ENCODE measurements around the gene NTM. TPM values are rescaled to one million over a fixed set of nuclear protein-coding genes. Genes with fewer than 3 reads are reported as not detected.
"Not testable (repeated sequence)": the region's sequence is repeated elsewhere in the genome, so short reads cannot be mapped to it uniquely, and the experiment has no call there.

NTM gene
- total RNA-seq, 1 experiment from 2014 or later: 16.4 TPM

DNA sequence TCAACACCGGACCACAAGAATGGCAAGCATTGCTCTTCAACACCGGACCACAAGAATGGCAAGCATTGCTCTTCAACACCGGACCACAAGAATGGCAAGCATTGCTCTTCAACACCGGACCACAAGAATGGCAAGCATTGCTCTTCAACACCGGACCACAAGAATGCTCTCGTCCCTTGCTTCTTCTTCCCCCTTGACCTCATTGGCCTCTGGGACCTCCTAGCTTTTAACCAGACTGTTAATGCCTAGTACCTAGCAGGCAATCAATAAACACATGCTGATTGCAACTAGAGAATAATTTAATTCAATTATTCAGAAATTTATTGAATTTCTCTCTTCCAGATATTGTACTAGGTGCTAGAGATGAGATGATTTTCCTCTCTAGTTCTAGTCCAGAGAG lies 28.0 kb upstream of the NTM start:
- DNase-seq (ENCODE audit: low spot score); H3K27me3 Mint-ChIP-seq (ENCODE audit: low read depth); POLR2A ChIA-PET; H3K27ac Mint-ChIP-seq; H3K4me1 Mint-ChIP-seq; H3K36me3 Mint-ChIP-seq; H3K9me3 Mint-ChIP-seq; ATAC-seq; H3K4me3 Mint-ChIP-seq: not testable (repeated sequence)
- CTCF ChIA-PET: interaction anchor here (0.6 kb wide), 1 partner anchor 9 kb away, joined by 3 read pairs; no protein-coding TSS in a partner anchor

- TF ChIP-seq, protein P1, sequence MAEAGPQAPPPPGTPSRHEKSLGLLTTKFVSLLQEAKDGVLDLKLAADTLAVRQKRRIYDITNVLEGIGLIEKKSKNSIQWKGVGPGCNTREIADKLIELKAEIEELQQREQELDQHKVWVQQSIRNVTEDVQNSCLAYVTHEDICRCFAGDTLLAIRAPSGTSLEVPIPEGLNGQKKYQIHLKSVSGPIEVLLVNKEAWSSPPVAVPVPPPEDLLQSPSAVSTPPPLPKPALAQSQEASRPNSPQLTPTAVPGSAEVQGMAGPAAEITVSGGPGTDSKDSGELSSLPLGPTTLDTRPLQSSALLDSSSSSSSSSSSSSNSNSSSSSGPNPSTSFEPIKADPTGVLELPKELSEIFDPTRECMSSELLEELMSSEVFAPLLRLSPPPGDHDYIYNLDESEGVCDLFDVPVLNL (CRISPR knock-in tag; IDR thresholded peaks at IDR 0.05; ENCODE audit: borderline replicate concordance, low read depth): no peak
- TF ChIP-seq TEAD1 (CRISPR knock-in tag; IDR thresholded peaks at IDR 0.05) (no peak), PRRX2 (CRISPR knock-in tag; IDR thresholded peaks at IDR 0.05) (no peak), JAZF1 (CRISPR knock-in tag; IDR thresholded peaks at IDR 0.05) (no peak), ZNF423 (CRISPR knock-in tag; IDR thresholded peaks at IDR 0.05) (no peak), OVOL2 (CRISPR knock-in tag; IDR thresholded peaks at IDR 0.05; ENCODE audit: borderline replicate concordance) (no peak), CDX4 (CRISPR knock-in tag; IDR thresholded peaks at IDR 0.05; ENCODE audit: borderline replicate concordance) (no peak), TP53 (CRISPR knock-in tag; IDR thresholded peaks at IDR 0.05) (no peak), NFYB (CRISPR knock-in tag; conservative IDR thresholded peaks at IDR 0.05; ENCODE audit: low read depth) (no peak), ZNF396 (CRISPR knock-in tag; IDR thresholded peaks at IDR 0.05; ENCODE audit: borderline replicate concordance) (no peak), ZNF512 (CRISPR knock-in tag; IDR thresholded peaks at IDR 0.05; ENCODE audit: borderline replicate concordance) (no peak), CBFB (CRISPR knock-in tag; IDR thresholded peaks at IDR 0.05; ENCODE audit: low read depth) (no peak), CTCF (IDR thresholded peaks at IDR 0.05) (no peak), FOXJ3 (CRISPR knock-in tag; IDR thresholded peaks at IDR 0.05; ENCODE audit: borderline replicate concordance) (no peak), NR3C1 (CRISPR knock-in tag; conservative IDR thresholded peaks at IDR 0.05; ENCODE audit: low read depth) (no peak), GABPB1 (CRISPR knock-in tag; IDR thresholded peaks at IDR 0.05) (no peak)
- TF ChIP-seq, protein P2, sequence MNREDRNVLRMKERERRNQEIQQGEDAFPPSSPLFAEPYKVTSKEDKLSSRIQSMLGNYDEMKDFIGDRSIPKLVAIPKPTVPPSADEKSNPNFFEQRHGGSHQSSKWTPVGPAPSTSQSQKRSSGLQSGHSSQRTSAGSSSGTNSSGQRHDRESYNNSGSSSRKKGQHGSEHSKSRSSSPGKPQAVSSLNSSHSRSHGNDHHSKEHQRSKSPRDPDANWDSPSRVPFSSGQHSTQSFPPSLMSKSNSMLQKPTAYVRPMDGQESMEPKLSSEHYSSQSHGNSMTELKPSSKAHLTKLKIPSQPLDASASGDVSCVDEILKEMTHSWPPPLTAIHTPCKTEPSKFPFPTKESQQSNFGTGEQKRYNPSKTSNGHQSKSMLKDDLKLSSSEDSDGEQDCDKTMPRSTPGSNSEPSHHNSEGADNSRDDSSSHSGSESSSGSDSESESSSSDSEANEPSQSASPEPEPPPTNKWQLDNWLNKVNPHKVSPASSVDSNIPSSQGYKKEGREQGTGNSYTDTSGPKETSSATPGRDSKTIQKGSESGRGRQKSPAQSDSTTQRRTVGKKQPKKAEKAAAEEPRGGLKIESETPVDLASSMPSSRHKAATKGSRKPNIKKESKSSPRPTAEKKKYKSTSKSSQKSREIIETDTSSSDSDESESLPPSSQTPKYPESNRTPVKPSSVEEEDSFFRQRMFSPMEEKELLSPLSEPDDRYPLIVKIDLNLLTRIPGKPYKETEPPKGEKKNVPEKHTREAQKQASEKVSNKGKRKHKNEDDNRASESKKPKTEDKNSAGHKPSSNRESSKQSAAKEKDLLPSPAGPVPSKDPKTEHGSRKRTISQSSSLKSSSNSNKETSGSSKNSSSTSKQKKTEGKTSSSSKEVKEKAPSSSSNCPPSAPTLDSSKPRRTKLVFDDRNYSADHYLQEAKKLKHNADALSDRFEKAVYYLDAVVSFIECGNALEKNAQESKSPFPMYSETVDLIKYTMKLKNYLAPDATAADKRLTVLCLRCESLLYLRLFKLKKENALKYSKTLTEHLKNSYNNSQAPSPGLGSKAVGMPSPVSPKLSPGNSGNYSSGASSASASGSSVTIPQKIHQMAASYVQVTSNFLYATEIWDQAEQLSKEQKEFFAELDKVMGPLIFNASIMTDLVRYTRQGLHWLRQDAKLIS (CRISPR knock-in tag; IDR thresholded peaks at IDR 0.05; ENCODE audit: borderline replicate concordance): no peak
- DNase-seq (ENCODE audit: low spot score): no peak
- Mint-ChIP-seq H3K36me3 (peaks cover 15% of the 10 kb centered on the region), H3K27me3 (ENCODE audit: low read depth) (no peaks in the 10 kb centered on the region), H3K9me3 (peaks cover 3% of the 10 kb centered on the region; the same call in 1 of the 2 replicates), H3K4me3 (no peak overlapping the region), H3K27ac (no peak overlapping the region), H3K4me1 (no peaks in the 10 kb centered on the region)
- no peak for ATAC-seq
- ChIA-PET POLR2A (no interaction called here), CTCF (no interaction called here)
These were observed 25.0 kb upstream of the NTM start for GRCh38 chr11:131345406-131345805.
